Neural progenitor cell (in vitro differentiated cells): ENCODE measurements around the gene TMEM254. TPM values are rescaled to one million over a fixed set of nuclear protein-coding genes. Genes with fewer than 3 reads are reported as not detected.
"Not testable (repeated sequence)": the region's sequence is repeated elsewhere in the genome, so short reads cannot be mapped to it uniquely, and the experiment has no call there.

ENCODE experiments used
- DNase-seq: peaks from one replicate; pipeline ENCODE4 v3.0.0-alpha.2; 2016; ENCODE audit warnings: low spot score
- H2AFZ ChIP-seq: fragments of 200-600 bp; sonication (generic); replicated peaks from 2 replicates; pipeline ENCODE4 v1.6.1; 2016; ENCODE audit warnings: antibody characterized with exemption
- H3F3A ChIP-seq: fragments of 200-600 bp; sonication (generic); 2 replicates; pipeline ENCODE4 v1.6.1; 2016; ENCODE audit warnings: antibody characterized with exemption, low read depth
- H3K27ac ChIP-seq: fragments of 200-600 bp; sonication (generic); 2 replicates; pipeline ENCODE4 v1.5.1; 2016; ENCODE audit warnings: mild to moderate bottlenecking
- H3K27me3 ChIP-seq: fragments of 200-600 bp; sonication (generic); 2 replicates; pipeline ENCODE4 v1.6.1; 2016; ENCODE audit warnings: mild to moderate bottlenecking, moderate library complexity
- H3K36me3 ChIP-seq: fragments of 200-600 bp; sonication (generic); 2 replicates; pipeline ENCODE4 v1.5.1; 2016
- H3K4me1 ChIP-seq: fragments of 200-600 bp; sonication (generic); 2 replicates; pipeline ENCODE4 v1.6.1; 2016; ENCODE audit warnings: mixed run types
- H3K4me2 ChIP-seq: fragments of 200-600 bp; sonication (generic); 2 replicates; pipeline ENCODE4 v1.6.1; 2016
- H3K4me3 ChIP-seq: fragments of 200-600 bp; sonication (generic); 2 replicates; pipeline ENCODE4 v1.5.1; 2016
- H3K79me2 ChIP-seq: fragments of 200-600 bp; sonication (generic); 2 replicates; pipeline ENCODE4 v1.6.1; 2016; ENCODE audit warnings: low read depth
- H3K9ac ChIP-seq: fragments of 200-600 bp; sonication (generic); 2 replicates; pipeline ENCODE4 v1.6.1; 2016
- H3K9me3 ChIP-seq: fragments of 200-600 bp; sonication (generic); 2 replicates; pipeline ENCODE4 v1.5.1; 2016; ENCODE audit warnings: low read depth
- H4K20me1 ChIP-seq: fragments of 200-600 bp; sonication (generic); 2 replicates; pipeline ENCODE4 v1.6.1; 2016; ENCODE audit warnings: low read depth
- H3K27ac Mint-ChIP-seq: 3 replicates; pipeline ENCODE4 v1.8.0; 2021; ENCODE audit warnings: mixed read lengths
- H3K27me3 Mint-ChIP-seq: 2 replicates; pipeline ENCODE4 v1.8.0; 2022; ENCODE audit warnings: low read depth, mild to moderate bottlenecking, inconsistent platforms, moderate library complexity, mixed read lengths; ENCODE audit not compliant: insufficient read depth
- H3K36me3 Mint-ChIP-seq: 3 replicates; pipeline ENCODE4 v1.8.0; 2021; ENCODE audit warnings: mixed read lengths
- H3K4me1 Mint-ChIP-seq: 3 replicates; pipeline ENCODE4 v1.8.0; 2021; ENCODE audit warnings: mixed read lengths
- H3K4me3 Mint-ChIP-seq: 3 replicates; pipeline ENCODE4 v1.8.0; 2021; ENCODE audit warnings: mild to moderate bottlenecking, moderate library complexity, mixed read lengths
- H3K9me3 Mint-ChIP-seq: 3 replicates; pipeline ENCODE4 v1.8.0; 2020; ENCODE audit warnings: mixed read lengths
- EZH2 ChIP-seq: fragments of 200-600 bp; sonication (generic); IDR thresholded peaks from 2 replicates; pipeline ENCODE4 v1.6.1; 2017; ENCODE audit warnings: antibody characterized with exemption, mild to moderate bottlenecking, moderate library complexity
- EZH2phosphoT487 ChIP-seq: fragments of 200-600 bp; sonication (generic); IDR thresholded peaks from 2 replicates; pipeline ENCODE4 v1.6.1; 2017; ENCODE audit warnings: antibody characterized with exemption
- total RNA-seq: library from RNA; depleted of rRNA; stranded (reverse); fragments of >200 nt; gene quantifications from 2 replicates; pipeline ENCODE4 v1.2.3, GENCODE V29; 2015; ENCODE audit warnings: low replicate concordance
- TF ChIP-seq, protein P1 (sequence below): fragments of 200-600 bp; sonication (generic); IDR thresholded peaks from 2 replicates; pipeline ENCODE4 v1.5.1; 2017; ENCODE audit warnings: antibody characterized with exemption, mild to moderate bottlenecking

The TMEM254 gene
- total RNA-seq, 1 donor from 2014 or later = 34.6 TPM

DNA sequence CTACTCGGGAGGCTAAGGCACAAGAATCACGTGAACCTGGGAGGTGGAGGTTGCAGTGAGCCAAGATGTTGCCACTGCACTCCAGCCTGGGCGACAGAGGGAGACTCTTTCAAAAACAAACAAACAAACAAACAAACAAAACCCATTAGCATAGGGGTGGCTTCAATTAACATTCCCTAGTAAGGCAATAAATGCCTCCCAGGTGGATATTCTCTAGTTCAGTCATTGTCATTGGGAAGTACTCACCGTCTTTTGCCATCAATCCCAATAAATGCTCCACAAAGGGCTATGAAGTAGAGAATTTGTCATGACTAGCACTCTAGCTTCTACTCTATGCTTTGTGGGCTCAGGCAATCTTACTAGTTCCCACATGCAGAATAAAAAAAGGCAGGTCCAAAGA lies 11.7 kb upstream of the TMEM254 start:
- Histone ChIP-seq H3F3A (no peaks in the 10 kb centered on the region), H3K79me2 (no peaks in the 10 kb centered on the region), H3K9me3 (peaks cover 14% of the 10 kb centered on the region), H3K4me1 (no peaks in the 10 kb centered on the region), H3K4me2 (no peak overlapping the region), H2AFZ (no peak overlapping the region), H3K27ac (no peak overlapping the region), H3K27me3 (no peaks in the 10 kb centered on the region), H3K4me3 (no peak overlapping the region), H4K20me1 (no peaks in the 10 kb centered on the region), H3K9ac (no peak overlapping the region), H3K36me3 (peaks cover 4% of the 10 kb centered on the region)
- Mint-ChIP-seq H3K36me3 (no peaks in the 10 kb centered on the region), H3K4me1 (no peaks in the 10 kb centered on the region), H3K9me3 (peaks cover 7% of the 10 kb centered on the region), H3K27ac (no peak overlapping the region), H3K27me3 (no peaks in the 10 kb centered on the region), H3K4me3 (no peak overlapping the region)
- TF ChIP-seq, protein P1, sequence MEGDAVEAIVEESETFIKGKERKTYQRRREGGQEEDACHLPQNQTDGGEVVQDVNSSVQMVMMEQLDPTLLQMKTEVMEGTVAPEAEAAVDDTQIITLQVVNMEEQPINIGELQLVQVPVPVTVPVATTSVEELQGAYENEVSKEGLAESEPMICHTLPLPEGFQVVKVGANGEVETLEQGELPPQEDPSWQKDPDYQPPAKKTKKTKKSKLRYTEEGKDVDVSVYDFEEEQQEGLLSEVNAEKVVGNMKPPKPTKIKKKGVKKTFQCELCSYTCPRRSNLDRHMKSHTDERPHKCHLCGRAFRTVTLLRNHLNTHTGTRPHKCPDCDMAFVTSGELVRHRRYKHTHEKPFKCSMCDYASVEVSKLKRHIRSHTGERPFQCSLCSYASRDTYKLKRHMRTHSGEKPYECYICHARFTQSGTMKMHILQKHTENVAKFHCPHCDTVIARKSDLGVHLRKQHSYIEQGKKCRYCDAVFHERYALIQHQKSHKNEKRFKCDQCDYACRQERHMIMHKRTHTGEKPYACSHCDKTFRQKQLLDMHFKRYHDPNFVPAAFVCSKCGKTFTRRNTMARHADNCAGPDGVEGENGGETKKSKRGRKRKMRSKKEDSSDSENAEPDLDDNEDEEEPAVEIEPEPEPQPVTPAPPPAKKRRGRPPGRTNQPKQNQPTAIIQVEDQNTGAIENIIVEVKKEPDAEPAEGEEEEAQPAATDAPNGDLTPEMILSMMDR = no peak
- TF ChIP-seq EZH2phosphoT487 = no peak
- TF ChIP-seq EZH2 = no peak
- no peak for DNase-seq

DNA sequence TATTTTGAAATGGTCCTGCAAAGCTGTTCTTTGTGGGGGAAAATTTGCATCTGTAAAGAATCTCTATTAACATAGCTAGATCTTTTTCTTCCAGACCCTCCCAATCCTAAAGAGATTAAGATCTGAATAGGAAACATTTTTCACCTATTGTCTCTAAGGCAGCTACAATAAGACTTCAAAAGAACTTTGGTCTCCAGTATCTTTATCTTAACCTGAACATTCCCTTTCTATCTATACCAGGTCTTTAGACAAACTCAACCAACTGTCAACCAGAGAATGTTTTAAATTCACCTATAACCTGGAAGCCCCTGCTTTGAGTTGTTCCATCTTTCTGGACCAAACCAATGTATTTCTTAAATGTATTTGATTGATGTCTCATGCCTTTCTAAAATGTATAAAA lies 10.6 kb upstream of the TMEM254 start:
- not testable (repeated sequence) for H2AFZ ChIP-seq, H3K36me3 Mint-ChIP-seq, H4K20me1 ChIP-seq, H3K4me1 ChIP-seq, H3K27ac ChIP-seq, H3K4me3 ChIP-seq, H3K36me3 ChIP-seq, H3K4me3 Mint-ChIP-seq, H3K27ac Mint-ChIP-seq, H3K9ac ChIP-seq, H3K9me3 Mint-ChIP-seq, H3K4me1 Mint-ChIP-seq, H3K4me2 ChIP-seq, H3F3A ChIP-seq, H3K27me3 ChIP-seq, DNase-seq, H3K79me2 ChIP-seq, H3K27me3 Mint-ChIP-seq
- peaks cover 14% of the 10 kb centered on the region for H3K9me3 ChIP-seq

DNA sequence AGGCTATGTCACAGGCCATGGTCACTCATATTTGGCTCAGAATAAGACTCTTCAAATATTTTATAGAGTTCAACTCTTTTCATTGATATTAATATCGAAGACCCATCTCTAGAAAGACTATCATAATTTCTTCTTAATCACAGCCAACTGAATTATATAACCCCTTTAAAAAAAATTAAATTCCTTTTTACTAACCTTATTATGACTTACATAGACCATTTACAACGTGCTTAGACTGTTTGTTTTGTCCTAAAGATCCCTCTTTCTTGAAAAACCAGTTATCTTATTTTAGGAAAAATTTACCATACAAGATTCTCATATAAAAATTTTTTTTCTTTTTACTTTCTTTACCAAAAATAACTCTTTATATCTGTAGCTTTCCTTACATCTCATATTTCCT lies 10.2 kb upstream of the TMEM254 start:
- H4K20me1 ChIP-seq = no peaks in the 10 kb centered on the region
- H3K79me2 ChIP-seq = no peaks in the 10 kb centered on the region
- Mint-ChIP-seq H3K4me3 (no peak overlapping the region), H3K4me1 (no peaks in the 10 kb centered on the region), H3K36me3 (no peaks in the 10 kb centered on the region), H3K27ac (no peak overlapping the region), H3K9me3 (peaks cover 7% of the 10 kb centered on the region), H3K27me3 (no peaks in the 10 kb centered on the region)
- H3K4me2 ChIP-seq = no peak overlapping the region
- peaks cover 14% of the 10 kb centered on the region for H3K9me3 ChIP-seq
- H3K4me3 ChIP-seq = no peak overlapping the region
- no peak overlapping the region for H3K9ac ChIP-seq
- TF ChIP-seq, protein P1 = no peak
- TF ChIP-seq EZH2phosphoT487 (no peak), EZH2 (no peak)
- peaks cover 4% of the 10 kb centered on the region for H3K36me3 ChIP-seq
- H3K4me1 ChIP-seq = no peaks in the 10 kb centered on the region
- H3F3A ChIP-seq = no peaks in the 10 kb centered on the region
- no peak overlapping the region for H3K27ac ChIP-seq
- no peak overlapping the region for H2AFZ ChIP-seq
- H3K27me3 ChIP-seq = no peaks in the 10 kb centered on the region
- peak; percentile 45 for DNase-seq

DNA sequence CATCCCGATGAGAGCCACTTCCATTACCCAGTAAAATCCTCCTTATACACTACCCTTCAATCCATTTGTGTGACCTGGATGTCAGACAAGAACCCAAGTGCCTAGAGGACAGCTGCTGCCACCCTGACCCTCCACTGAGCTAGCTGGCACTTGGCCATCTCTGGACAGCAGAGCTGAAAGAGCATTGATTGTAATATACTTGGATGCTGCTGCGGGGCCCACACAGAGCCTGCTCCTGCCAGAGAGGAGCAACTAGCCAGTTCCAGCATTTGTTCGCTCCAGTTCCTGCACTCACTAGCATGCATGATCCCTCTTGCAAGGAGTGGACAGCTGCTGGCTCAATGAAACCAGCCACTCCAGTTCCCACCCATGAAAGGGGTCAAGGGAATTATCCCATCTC lies 8.4 kb upstream of the TMEM254 start:
- Histone ChIP-seq H3K4me1 (no peaks in the 10 kb centered on the region), H3K79me2 (no peaks in the 10 kb centered on the region), H3K9ac (no peak overlapping the region), H3K4me2 (no peak overlapping the region), H2AFZ (no peak overlapping the region), H3K9me3 (peaks cover 14% of the 10 kb centered on the region), H3F3A (no peaks in the 10 kb centered on the region), H4K20me1 (no peaks in the 10 kb centered on the region), H3K27me3 (no peaks in the 10 kb centered on the region), H3K36me3 (peaks cover 4% of the 10 kb centered on the region), H3K4me3 (no peak overlapping the region), H3K27ac (no peak overlapping the region)
- H3K27ac Mint-ChIP-seq = no peak overlapping the region
- no peaks in the 10 kb centered on the region for H3K36me3 Mint-ChIP-seq
- peaks cover 7% of the 10 kb centered on the region for H3K9me3 Mint-ChIP-seq
- DNase-seq = no peak
- H3K4me1 Mint-ChIP-seq = no peaks in the 10 kb centered on the region
- no peak for TF ChIP-seq EZH2phosphoT487
- TF ChIP-seq, protein P1 = no peak
- no peak for TF ChIP-seq EZH2
- H3K4me3 Mint-ChIP-seq = no peak overlapping the region
- no peaks in the 10 kb centered on the region for H3K27me3 Mint-ChIP-seq
